Body of pancreas (tissue), 4 donors: ENCODE data around the gene AKAP12. TPM values are rescaled to one million over a fixed set of nuclear protein-coding genes. Genes with fewer than 3 reads are reported as not detected.

Experiments used
- ATAC-seq: fragments of 150-250 bp; one replicate; pipeline ENCODE4 v1.9.1; 2016
- DNase-seq, 4 donors: peaks; one replicate each; pipeline ENCODE4 v3.0.0-alpha.2; 2019
- H3K27ac ChIP-seq, 4 donors: fragments of 200-600 bp; sonication (generic); 1 replicate in 3 of 4; 2 replicates in 1 of 4; pipeline versions ENCODE4 v1.5.1 to v1.6.1; 2016 to 2019; ENCODE audit warnings: mild to moderate bottlenecking in 1 of 4, mixed read lengths in 1 of 4, moderate library complexity in 1 of 4
- H3K27me3 ChIP-seq, 2 donors: fragments of 200-600 bp; sonication (generic); one replicate each; pipeline ENCODE4 v1.6.0; 2016; ENCODE audit warnings: mild to moderate bottlenecking in 1 of 2
- H3K36me3 ChIP-seq, 2 donors: fragments of 200-600 bp; sonication (generic); replicated peaks in 1 of 2; 2 replicates each; pipeline ENCODE4 v1.5.1; 2016; ENCODE audit warnings: low read depth in 2 of 2; ENCODE audit not compliant: insufficient read depth in 1 of 2
- H3K4me1 ChIP-seq: fragments of 200-600 bp; sonication (generic); one replicate; pipeline ENCODE4 v1.6.0; 2016
- H3K4me3 ChIP-seq, 2 donors: fragments of 200-600 bp; sonication (generic); 1 replicate in 1 of 2; 2 replicates in 1 of 2; pipeline ENCODE4 v1.5.1; 2016 to 2019
- H3K9me3 ChIP-seq, 3 donors: fragments of 200-600 bp; sonication (generic); 1 replicate in 2 of 3; 2 replicates in 1 of 3; pipeline ENCODE4 v1.5.1; 2016
- CTCF ChIP-seq, 7 experiments: fragments of 450-650 bp in 4 of 7; fragments of 200-600 bp in 3 of 7; sonication (generic) in 3 of 7; IDR thresholded peaks; one replicate each; pipeline ENCODE4 v1.5.1; 2016 to 2019; ENCODE audit warnings: antibody characterized with exemption in 7 of 7
- POLR2A ChIP-seq, 3 donors: fragments of 450-650 bp; IDR thresholded peaks; one replicate each; pipeline ENCODE4 v1.6.1; 2016; ENCODE audit warnings: antibody characterized with exemption in 3 of 3, mild to moderate bottlenecking in 2 of 3
- WGBS, 2 donors: methylation state at CpG; one replicate each; pipeline ENCODE4 v1.1.5; 2017; 5-methylcytosine and 5-hydroxymethylcytosine counted together
- intact Hi-C: fragments of 100-400 bp; cut with DNase I; formaldehyde crosslinking; loops from one replicate; pipeline ENCODE4 v1.15.1; 2023
- total RNA-seq, 2 donors: library from RNA; depleted of rRNA; stranded (reverse); fragments of >200 nt; gene quantifications; one replicate each; pipeline ENCODE4 v1.1.0, GENCODE V29; 2016

AKAP12 gene
- total RNA-seq, 2 donors from 2014 or later: 25.2 to 49.1 TPM

- Histone ChIP-seq H3K9me3 (no peaks in the 10 kb centered on the region), H3K36me3 (no peaks in the 10 kb centered on the region), H3K27me3 (no peaks in the 10 kb centered on the region), H3K4me3 (no peak overlapping the region), H3K27ac (no peak overlapping the region), H3K4me1 (peaks cover 26% of the 10 kb centered on the region)
- no peak for DNase-seq
- no peak for ATAC-seq
- no peak for TF ChIP-seq CTCF (IDR thresholded peaks at IDR 0.05)
- no peak for TF ChIP-seq POLR2A (IDR thresholded peaks at IDR 0.05)
- 100% methylated on average over 1 of the region's 1 CpG for whole genome bisulfite sequencing, 2 donors
- intact Hi-C loops: loop anchor here (5.0 kb wide), 1 partner anchor 309 kb away; no protein-coding TSS in a partner anchor
Observed at GRCh38 chr6:151321438-151321837, 81.7 kb downstream of the AKAP12 start.

GRCh38 chr6:151322570-151322969 lies 82.8 kb downstream of the AKAP12 start:
- H3K4me1 ChIP-seq: peaks cover 26% of the 10 kb centered on the region
- DNase-seq: no peak
- 58 to 59% methylated on average over 9 of the region's 9 CpGs for WGBS, 2 donors
- H3K9me3 ChIP-seq: no peaks in the 10 kb centered on the region
- H3K36me3 ChIP-seq: no peaks in the 10 kb centered on the region
- no peak overlapping the region for H3K27ac ChIP-seq
- TF ChIP-seq POLR2A (IDR thresholded peaks at IDR 0.05) (no peak), CTCF (IDR thresholded peaks at IDR 0.05) (no peak)
- H3K27me3 ChIP-seq: no peaks in the 10 kb centered on the region
- intact Hi-C loops: loop anchor here (5.0 kb wide), 1 partner anchor 310 kb away; no protein-coding TSS in a partner anchor
- H3K4me3 ChIP-seq: no peak overlapping the region
- no peak for ATAC-seq

- peaks cover 26% of the 10 kb centered on the region for H3K4me1 ChIP-seq
- no peak overlapping the region for H3K27ac ChIP-seq
- 11 to 17% methylated on average over 12 of the region's 12 CpGs for WGBS, 2 donors
- ATAC-seq: peak; percentile 87
- DNase-seq: peak; percentile 76 to 84 (median 79)
- intact Hi-C loops: loop anchor here (5.0 kb wide), 1 partner anchor 312 kb away; no protein-coding TSS in a partner anchor
- H3K9me3 ChIP-seq: no peaks in the 10 kb centered on the region
- H3K27me3 ChIP-seq: no peaks in the 10 kb centered on the region
- no peak for TF ChIP-seq POLR2A (IDR thresholded peaks at IDR 0.05)
- peak; percentile 89 to 99 (median 95) for TF ChIP-seq CTCF (IDR thresholded peaks at IDR 0.05)
- no peaks in the 10 kb centered on the region for H3K36me3 ChIP-seq
- H3K4me3 ChIP-seq: no peak overlapping the region
Observed at GRCh38 chr6:151323791-151324487, 84.2 kb downstream of the AKAP12 start.

- H3K4me3 ChIP-seq: no peak overlapping the region
- peaks cover 26% of the 10 kb centered on the region for H3K4me1 ChIP-seq
- intact Hi-C loops: loop anchor here (5.0 kb wide), 1 partner anchor 312 kb away; no protein-coding TSS in a partner anchor
- DNase-seq (no peak), ATAC-seq (no peak)
- TF ChIP-seq CTCF (IDR thresholded peaks at IDR 0.05) (peak in 1 of 7 experiments; percentile 1), POLR2A (IDR thresholded peaks at IDR 0.05) (no peak)
- WGBS, 2 donors: 26 to 27% methylated on average over 6 of the region's 6 CpGs
- H3K9me3 ChIP-seq: no peaks in the 10 kb centered on the region
- no peaks in the 10 kb centered on the region for H3K36me3 ChIP-seq
- H3K27ac ChIP-seq: no peak overlapping the region
- no peaks in the 10 kb centered on the region for H3K27me3 ChIP-seq
Observed at GRCh38 chr6:151324488-151324825, 84.7 kb downstream of the AKAP12 start.
